ENCODE data around the gene PSME3IP1.

Gene PSME3IP1

DNA sequence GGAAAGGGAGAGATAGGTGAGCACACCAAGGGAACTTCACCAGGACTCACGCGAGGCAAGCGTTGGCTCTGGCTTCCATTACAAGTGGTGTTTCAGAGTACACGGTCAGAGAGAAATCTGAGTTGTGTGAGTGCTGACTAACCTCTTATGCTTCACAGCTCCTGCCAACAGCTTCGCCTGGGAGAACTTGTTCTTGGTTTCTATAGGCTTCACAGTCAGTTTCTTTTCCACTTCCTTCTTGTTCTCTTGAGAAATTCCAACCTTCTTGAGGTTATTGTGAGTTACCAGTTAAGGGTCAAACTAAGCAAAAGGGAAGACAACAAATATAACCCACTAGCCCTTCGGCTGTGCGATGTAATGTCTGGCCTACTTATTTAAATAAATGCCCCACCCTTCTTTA lies 18.9 kb downstream of the PSME3IP1 start:
- peaks cover 7% of the 10 kb centered on the region for H3K4me1 ChIP-seq (ENCODE audit: control insufficient read depth, insufficient read depth, low read length, unreplicated experiment)
- H3K27ac ChIP-seq (ENCODE audit: low read depth, low read length) = no peak overlapping the region
- H3K4me3 ChIP-seq (ENCODE audit: low read depth, low read length) = no peak overlapping the region
- H3K36me3 ChIP-seq (ENCODE audit: insufficient read depth, low read length) = peaks cover 17% of the 10 kb centered on the region
- no peak overlapping the region for H2AFZ ChIP-seq (ENCODE audit: low read length, unreplicated experiment)
- H3K79me2 ChIP-seq (ENCODE audit: control insufficient read depth, insufficient read depth, low read length, unreplicated experiment) = no peaks in the 10 kb centered on the region
- H3K27me3 ChIP-seq (ENCODE audit: insufficient read depth, low read length) = no peaks in the 10 kb centered on the region

DNA sequence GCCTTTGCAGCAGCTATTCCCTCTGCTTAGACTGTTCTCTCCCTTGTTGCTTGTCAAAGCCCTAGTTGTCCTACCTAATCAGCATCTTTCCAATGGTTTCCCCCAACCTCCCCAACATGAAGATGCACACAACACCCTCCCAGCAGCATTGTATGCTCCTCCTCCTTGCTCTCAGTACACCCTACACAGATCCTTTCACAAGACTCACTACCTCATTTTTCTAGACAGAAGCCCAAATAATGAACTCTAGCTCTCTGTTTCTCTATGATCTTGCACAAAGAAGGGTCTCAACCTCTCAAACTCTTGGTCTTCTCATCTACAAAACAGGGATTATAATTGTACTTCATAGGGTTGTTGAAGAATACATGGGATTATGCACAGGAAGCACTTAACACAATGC lies 19.4 kb downstream of the PSME3IP1 start:
- H3K79me2 ChIP-seq (ENCODE audit: control insufficient read depth, insufficient read depth, low read length, unreplicated experiment) = no peaks in the 10 kb centered on the region
- peaks cover 7% of the 10 kb centered on the region for H3K4me1 ChIP-seq (ENCODE audit: control insufficient read depth, insufficient read depth, low read length, unreplicated experiment)
- no peaks in the 10 kb centered on the region for H3K27me3 ChIP-seq (ENCODE audit: insufficient read depth, low read length)
- H3K27ac ChIP-seq (ENCODE audit: low read depth, low read length) = no peak overlapping the region
- peaks cover 17% of the 10 kb centered on the region for H3K36me3 ChIP-seq (ENCODE audit: insufficient read depth, low read length)
- no peak overlapping the region for H3K4me3 ChIP-seq (ENCODE audit: low read depth, low read length)
- no peak overlapping the region for H2AFZ ChIP-seq (ENCODE audit: low read length, unreplicated experiment)

GRCh38 chr16:57165938-57166337 lies 19.9 kb downstream of the PSME3IP1 start:
- Histone ChIP-seq H3K4me3 (ENCODE audit: low read depth, low read length) (no peak overlapping the region), H3K79me2 (ENCODE audit: control insufficient read depth, insufficient read depth, low read length, unreplicated experiment) (no peaks in the 10 kb centered on the region), H3K27me3 (ENCODE audit: insufficient read depth, low read length) (no peaks in the 10 kb centered on the region), H3K36me3 (ENCODE audit: insufficient read depth, low read length) (peaks cover 17% of the 10 kb centered on the region), H3K27ac (ENCODE audit: low read depth, low read length) (no peak overlapping the region), H3K4me1 (ENCODE audit: control insufficient read depth, insufficient read depth, low read length, unreplicated experiment) (peaks cover 7% of the 10 kb centered on the region), H2AFZ (ENCODE audit: low read length, unreplicated experiment) (no peak overlapping the region)

GRCh38 chr16:57165483-57165882 lies 20.4 kb downstream of the PSME3IP1 start:
- Histone ChIP-seq H3K4me3 (ENCODE audit: low read depth, low read length) (no peak overlapping the region), H3K36me3 (ENCODE audit: insufficient read depth, low read length) (peaks cover 17% of the 10 kb centered on the region), H2AFZ (ENCODE audit: low read length, unreplicated experiment) (no peak overlapping the region), H3K79me2 (ENCODE audit: control insufficient read depth, insufficient read depth, low read length, unreplicated experiment) (no peaks in the 10 kb centered on the region), H3K27ac (ENCODE audit: low read depth, low read length) (no peak overlapping the region), H3K27me3 (ENCODE audit: insufficient read depth, low read length) (no peaks in the 10 kb centered on the region), H3K4me1 (ENCODE audit: control insufficient read depth, insufficient read depth, low read length, unreplicated experiment) (peaks cover 7% of the 10 kb centered on the region)

GRCh38 chr16:57163842-57164241 lies 22.0 kb downstream of the PSME3IP1 start:
- no peak overlapping the region for H3K4me3 ChIP-seq (ENCODE audit: low read depth, low read length)
- peaks cover 22% of the 10 kb centered on the region for H3K36me3 ChIP-seq (ENCODE audit: insufficient read depth, low read length)

GRCh38 chr16:57159447-57159846 lies 26.4 kb downstream of the PSME3IP1 start:
- H3K4me3 ChIP-seq (ENCODE audit: low read depth, low read length) = no peak overlapping the region
- no peaks in the 10 kb centered on the region for H3K4me1 ChIP-seq (ENCODE audit: control insufficient read depth, insufficient read depth, low read length, unreplicated experiment)
- no peaks in the 10 kb centered on the region for H3K79me2 ChIP-seq (ENCODE audit: control insufficient read depth, insufficient read depth, low read length, unreplicated experiment)
- H3K27me3 ChIP-seq (ENCODE audit: insufficient read depth, low read length) = no peaks in the 10 kb centered on the region
- peaks cover 28% of the 10 kb centered on the region for H3K36me3 ChIP-seq (ENCODE audit: insufficient read depth, low read length)
- no peak overlapping the region for H2AFZ ChIP-seq (ENCODE audit: low read length, unreplicated experiment)
- H3K27ac ChIP-seq (ENCODE audit: low read depth, low read length) = no peak overlapping the region

More at GRCh38 chr16:57163842-57164241, 22.0 kb downstream of the PSME3IP1 start:
- H3K4me1 ChIP-seq (ENCODE audit: control insufficient read depth, insufficient read depth, low read length, unreplicated experiment) = peaks cover 7% of the 10 kb centered on the region
- no peaks in the 10 kb centered on the region for H3K27me3 ChIP-seq (ENCODE audit: insufficient read depth, low read length)
- H2AFZ ChIP-seq (ENCODE audit: low read length, unreplicated experiment) = no peak overlapping the region
- H3K27ac ChIP-seq (ENCODE audit: low read depth, low read length) = no peak overlapping the region
- H3K79me2 ChIP-seq (ENCODE audit: control insufficient read depth, insufficient read depth, low read length, unreplicated experiment) = no peaks in the 10 kb centered on the region

- Histone ChIP-seq H3K4me3 (ENCODE audit: low read depth, low read length) (no peak overlapping the region), H3K79me2 (ENCODE audit: control insufficient read depth, insufficient read depth, low read length, unreplicated experiment) (no peaks in the 10 kb centered on the region), H3K27me3 (ENCODE audit: insufficient read depth, low read length) (no peaks in the 10 kb centered on the region), H3K36me3 (ENCODE audit: insufficient read depth, low read length) (peaks cover 26% of the 10 kb centered on the region), H3K27ac (ENCODE audit: low read depth, low read length) (no peak overlapping the region), H2AFZ (ENCODE audit: low read length, unreplicated experiment) (no peak overlapping the region), H3K4me1 (ENCODE audit: control insufficient read depth, insufficient read depth, low read length, unreplicated experiment) (no peaks in the 10 kb centered on the region)
Observed at GRCh38 chr16:57157533-57157932, 28.3 kb downstream of the PSME3IP1 start.

GRCh38 chr16:57156351-57156703 lies 29.5 kb downstream of the PSME3IP1 start:
- Histone ChIP-seq H3K4me1 (ENCODE audit: control insufficient read depth, insufficient read depth, low read length, unreplicated experiment) (no peaks in the 10 kb centered on the region), H3K79me2 (ENCODE audit: control insufficient read depth, insufficient read depth, low read length, unreplicated experiment) (no peaks in the 10 kb centered on the region), H3K36me3 (ENCODE audit: insufficient read depth, low read length) (peaks cover 26% of the 10 kb centered on the region), H3K27me3 (ENCODE audit: insufficient read depth, low read length) (no peaks in the 10 kb centered on the region), H3K27ac (ENCODE audit: low read depth, low read length) (no peak overlapping the region), H2AFZ (ENCODE audit: low read length, unreplicated experiment) (no peak overlapping the region), H3K4me3 (ENCODE audit: low read depth, low read length) (no peak overlapping the region)

- H3K79me2 ChIP-seq (ENCODE audit: control insufficient read depth, insufficient read depth, low read length, unreplicated experiment) = no peaks in the 10 kb centered on the region
- H3K27me3 ChIP-seq (ENCODE audit: insufficient read depth, low read length) = no peaks in the 10 kb centered on the region
- no peak overlapping the region for H3K4me3 ChIP-seq (ENCODE audit: low read depth, low read length)
- H3K4me1 ChIP-seq (ENCODE audit: control insufficient read depth, insufficient read depth, low read length, unreplicated experiment) = no peaks in the 10 kb centered on the region
- no peak overlapping the region for H3K27ac ChIP-seq (ENCODE audit: low read depth, low read length)
- no peak overlapping the region for H2AFZ ChIP-seq (ENCODE audit: low read length, unreplicated experiment)
- peaks cover 26% of the 10 kb centered on the region for H3K36me3 ChIP-seq (ENCODE audit: insufficient read depth, low read length)
Observed at GRCh38 chr16:57155702-57156350, 30.0 kb downstream of the PSME3IP1 start.

- no peak overlapping the region for H2AFZ ChIP-seq (ENCODE audit: low read length, unreplicated experiment)
- no peak overlapping the region for H3K4me3 ChIP-seq (ENCODE audit: low read depth, low read length)
- H3K27ac ChIP-seq (ENCODE audit: low read depth, low read length) = no peak overlapping the region
- no peaks in the 10 kb centered on the region for H3K79me2 ChIP-seq (ENCODE audit: control insufficient read depth, insufficient read depth, low read length, unreplicated experiment)
- no peaks in the 10 kb centered on the region for H3K4me1 ChIP-seq (ENCODE audit: control insufficient read depth, insufficient read depth, low read length, unreplicated experiment)
- no peaks in the 10 kb centered on the region for H3K27me3 ChIP-seq (ENCODE audit: insufficient read depth, low read length)
- peaks cover 21% of the 10 kb centered on the region for H3K36me3 ChIP-seq (ENCODE audit: insufficient read depth, low read length)
Observed at GRCh38 chr16:57153841-57154240, 32.0 kb downstream of the PSME3IP1 start.

All from ACC112 (cell line).